ENCODE data around the gene ZFPM1. TPM values are rescaled to one million over a fixed set of nuclear protein-coding genes. Genes with fewer than 3 reads are reported as not detected.

The ZFPM1 gene
- total and polyA plus RNA-seq, 4 donors = 0.88 to 8.8 (median 3.0) TPM

- DNase-seq = no peak
- intact Hi-C loops (cut with DNase I) = no loop called here
- WGBS, 2 donors = 82 to 83% methylated on average over 4 of the region's 4 CpGs
- Histone ChIP-seq H3K4me1 (ENCODE audit: control insufficient read depth in 1 of 2, insufficient read depth in 2 of 2, low read length in 2 of 2) (no peaks in the 10 kb centered on the region), H3K9me3 (ENCODE audit: control insufficient read depth, low read length) (no peaks in the 10 kb centered on the region), H3K4me3 (ENCODE audit: low read length in 2 of 2) (no peak overlapping the region), H3K27ac (ENCODE audit: low read depth in 1 of 2, low read length in 2 of 2) (no peak overlapping the region), H3K27me3 (ENCODE audit: control insufficient read depth in 1 of 2, insufficient read depth in 2 of 2, low read length in 1 of 2) (no peaks in the 10 kb centered on the region), H3K36me3 (ENCODE audit: control insufficient read depth in 1 of 2, insufficient read depth in 2 of 2, low read length in 1 of 2) (peaks cover 0 to 3% of the 10 kb centered on the region in 2 donors)
- no peak for ATAC-seq (ENCODE audit: low FRiP score)
These were observed 128.0 kb downstream of the ZFPM1 start for GRCh38 chr16:88581033-88581432.

GRCh38 chr16:88582912-88583575 lies 130.0 kb downstream of the ZFPM1 start:
- DNase-seq (no peak), ATAC-seq (ENCODE audit: low FRiP score) (no peak)
- Histone ChIP-seq H3K27ac (ENCODE audit: low read depth in 1 of 2, low read length in 2 of 2) (no peak overlapping the region), H3K27me3 (ENCODE audit: control insufficient read depth in 1 of 2, insufficient read depth in 2 of 2, low read length in 1 of 2) (no peaks in the 10 kb centered on the region), H3K4me3 (ENCODE audit: low read length in 2 of 2) (no peak overlapping the region), H3K36me3 (ENCODE audit: control insufficient read depth in 1 of 2, insufficient read depth in 2 of 2, low read length in 1 of 2) (peaks cover 0 to 7% of the 10 kb centered on the region in 2 donors), H3K4me1 (ENCODE audit: control insufficient read depth in 1 of 2, insufficient read depth in 2 of 2, low read length in 2 of 2) (no peaks in the 10 kb centered on the region), H3K9me3 (ENCODE audit: control insufficient read depth, low read length) (no peaks in the 10 kb centered on the region)
- 75 to 81% methylated on average over 14 of the region's 14 CpGs for WGBS, 2 donors
- intact Hi-C loops (cut with DNase I) = no loop called here

- no peaks in the 10 kb centered on the region for H3K9me3 ChIP-seq (ENCODE audit: control insufficient read depth, low read length)
- H3K4me1 ChIP-seq (ENCODE audit: control insufficient read depth in 1 of 2, insufficient read depth in 2 of 2, low read length in 2 of 2) = no peaks in the 10 kb centered on the region
- H3K27ac ChIP-seq (ENCODE audit: low read depth in 1 of 2, low read length in 2 of 2) = no peak overlapping the region
- H3K27me3 ChIP-seq (ENCODE audit: control insufficient read depth in 1 of 2, insufficient read depth in 2 of 2, low read length in 1 of 2) = no peaks in the 10 kb centered on the region
- DNase-seq (no peak), ATAC-seq (ENCODE audit: low FRiP score) (no peak)
- intact Hi-C loops (cut with DNase I) = no loop called here
- no peak overlapping the region for H3K4me3 ChIP-seq (ENCODE audit: low read length in 2 of 2)
- 69 to 82% methylated on average over 6 of the region's 6 CpGs for WGBS, 2 donors
- peaks cover 0 to 9% of the 10 kb centered on the region in 2 donors for H3K36me3 ChIP-seq (ENCODE audit: control insufficient read depth in 1 of 2, insufficient read depth in 2 of 2, low read length in 1 of 2)
These were observed 131.6 kb downstream of the ZFPM1 start for GRCh38 chr16:88584676-88585075.

- Histone ChIP-seq H3K36me3 (ENCODE audit: control insufficient read depth in 1 of 2, insufficient read depth in 2 of 2, low read length in 1 of 2) (peaks cover 0 to 9% of the 10 kb centered on the region in 2 donors), H3K4me1 (ENCODE audit: control insufficient read depth in 1 of 2, insufficient read depth in 2 of 2, low read length in 2 of 2) (no peaks in the 10 kb centered on the region), H3K27me3 (ENCODE audit: control insufficient read depth in 1 of 2, insufficient read depth in 2 of 2, low read length in 1 of 2) (no peaks in the 10 kb centered on the region), H3K4me3 (ENCODE audit: low read length in 2 of 2) (no peak overlapping the region), H3K9me3 (ENCODE audit: control insufficient read depth, low read length) (no peaks in the 10 kb centered on the region), H3K27ac (ENCODE audit: low read depth in 1 of 2, low read length in 2 of 2) (no peak overlapping the region)
- WGBS, 2 donors = 75 to 78% methylated on average over 8 of the region's 8 CpGs
- DNase-seq = no peak
- intact Hi-C loops (cut with DNase I) = no loop called here
- no peak for ATAC-seq (ENCODE audit: low FRiP score)
These were observed 132.2 kb downstream of the ZFPM1 start for GRCh38 chr16:88585269-88585668.

GRCh38 chr16:88585927-88586581 lies 133.0 kb downstream of the ZFPM1 start:
- 90 to 91% methylated on average over 13 of the region's 13 CpGs for WGBS, 2 donors
- DNase-seq = no peak
- Histone ChIP-seq H3K9me3 (ENCODE audit: control insufficient read depth, low read length) (no peaks in the 10 kb centered on the region), H3K27ac (ENCODE audit: low read depth in 1 of 2, low read length in 2 of 2) (no peak overlapping the region), H3K4me3 (ENCODE audit: low read length in 2 of 2) (no peak overlapping the region), H3K27me3 (ENCODE audit: control insufficient read depth in 1 of 2, insufficient read depth in 2 of 2, low read length in 1 of 2) (no peaks in the 10 kb centered on the region), H3K4me1 (ENCODE audit: control insufficient read depth in 1 of 2, insufficient read depth in 2 of 2, low read length in 2 of 2) (no peaks in the 10 kb centered on the region), H3K36me3 (ENCODE audit: control insufficient read depth in 1 of 2, insufficient read depth in 2 of 2, low read length in 1 of 2) (peaks cover 0 to 7% of the 10 kb centered on the region in 2 donors)
- no peak for ATAC-seq (ENCODE audit: low FRiP score)
- intact Hi-C loops (cut with DNase I) = no loop called here

Small RNAs within 50 kb of the gene (microRNA-seq; reads per million reads assigned to microRNA genes)
- gene MIR5189 = 0 reads per million in 2 donors

Other genes starting within 250 kb of the ZFPM1 start
- 1 to 10 TPM; 1.9 to 5.2 TPM for gene ZNF469, start 70.3 kb upstream of the ZFPM1 start, total RNA-seq
- gene ZNF469, start 70.3 kb upstream of the ZFPM1 start, polyA plus RNA-seq = under 1 TPM; 0.38 to 0.54 TPM
- gene ZC3H18, start 117.1 kb downstream of the ZFPM1 start, total RNA-seq = 10 to 100 TPM; 37.7 to 38.5 TPM
- gene ZC3H18, start 117.1 kb downstream of the ZFPM1 start, polyA plus RNA-seq = 10 to 100 TPM; 12.4 to 19.3 TPM
- gene IL17C, start 185.3 kb downstream of the ZFPM1 start, total RNA-seq = not detected
- not detected for gene IL17C, start 185.3 kb downstream of the ZFPM1 start, polyA plus RNA-seq
- 100 to 1,000 TPM in 1 of 2 donors, 10 to 100 TPM in 1; 79.2 to 148 TPM for gene CYBA, start 197.8 kb downstream of the ZFPM1 start, total RNA-seq
- 100 to 1,000 TPM in 1 of 2 donors, 10 to 100 TPM in 1; 99.0 to 107 TPM for gene CYBA, start 197.8 kb downstream of the ZFPM1 start, polyA plus RNA-seq
- 10 to 100 TPM; 26.0 to 26.6 TPM for gene MVD, start 209.8 kb downstream of the ZFPM1 start, total RNA-seq
- 10 to 100 TPM; 19.8 to 57.6 TPM for gene MVD, start 209.8 kb downstream of the ZFPM1 start, polyA plus RNA-seq
- gene SNAI3, start 233.2 kb downstream of the ZFPM1 start, total RNA-seq = under 1 TPM; 0.27 to 0.71 TPM
- gene SNAI3, start 233.2 kb downstream of the ZFPM1 start, polyA plus RNA-seq = 1 to 10 TPM in 1 of 2 donors, not detected in 1; 1.6 TPM